Fibroblast of villous mesenchyme (primary cell): ENCODE results near the gene PCDH9. TPM values are rescaled to one million over a fixed set of nuclear protein-coding genes. Genes with fewer than 3 reads are reported as not detected.

Experiments
- DNase-seq: peaks from one replicate; pipeline ENCODE4 v3.0.0-alpha.2; 2010; ENCODE audit warnings: low read depth
- H3K4me3 ChIP-seq: 2 replicates; pipeline ENCODE4 v1.5.1; 2011; ENCODE audit warnings: low read depth, mild to moderate bottlenecking, low read length
- CTCF ChIP-seq: IDR thresholded peaks from 2 replicates; pipeline ENCODE4 v1.5.1; 2012; ENCODE audit warnings: low read depth, mild to moderate bottlenecking, low read length; ENCODE audit not compliant: insufficient read depth
- total RNA-seq: library from RNA; depleted of rRNA; stranded (reverse); fragments of >200 nt; gene quantifications from 2 replicates; pipeline ENCODE4 v1.2.3, GENCODE V29; 2012

The PCDH9 gene
- total RNA-seq, 1 donor: 9.9 TPM

DNA sequence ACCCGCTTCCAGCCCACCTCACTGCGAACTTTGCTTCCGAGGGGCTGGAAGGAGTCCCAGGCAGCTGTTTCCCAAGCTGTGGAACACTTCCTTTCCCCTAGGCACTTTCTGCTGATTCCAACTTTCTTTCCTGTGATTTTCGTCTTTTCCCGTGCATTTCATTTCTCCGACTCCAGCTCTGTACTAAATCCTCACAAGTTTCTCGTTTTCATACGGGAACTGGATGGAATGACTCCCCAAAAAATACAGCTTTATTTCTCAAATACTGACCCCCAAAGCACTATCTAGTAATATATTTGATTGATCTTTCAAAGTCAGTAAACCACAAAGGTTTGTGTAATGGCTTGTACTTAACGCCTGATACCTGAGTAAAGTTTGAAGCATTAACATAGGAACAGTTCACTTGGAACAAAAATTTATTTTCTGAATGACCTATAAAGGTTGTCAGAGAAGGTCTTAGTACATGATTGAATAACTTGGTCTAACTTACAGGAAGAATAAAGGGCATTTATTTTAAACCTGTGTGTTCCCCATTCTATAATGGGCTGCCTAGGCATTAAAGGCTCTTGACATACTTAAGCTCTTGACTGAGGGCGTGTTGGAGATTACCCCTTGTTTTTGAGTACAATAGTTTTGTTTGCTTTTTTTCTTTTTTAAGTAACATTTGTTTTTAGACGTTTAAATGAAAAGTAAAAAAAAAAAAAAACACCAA lies 1.3 kb upstream of the PCDH9 start:
- peak; percentile 1 for DNase-seq
- TF ChIP-seq CTCF: no peak
- peak overlapping the region; percentile 81 for H3K4me3 ChIP-seq

DNA sequence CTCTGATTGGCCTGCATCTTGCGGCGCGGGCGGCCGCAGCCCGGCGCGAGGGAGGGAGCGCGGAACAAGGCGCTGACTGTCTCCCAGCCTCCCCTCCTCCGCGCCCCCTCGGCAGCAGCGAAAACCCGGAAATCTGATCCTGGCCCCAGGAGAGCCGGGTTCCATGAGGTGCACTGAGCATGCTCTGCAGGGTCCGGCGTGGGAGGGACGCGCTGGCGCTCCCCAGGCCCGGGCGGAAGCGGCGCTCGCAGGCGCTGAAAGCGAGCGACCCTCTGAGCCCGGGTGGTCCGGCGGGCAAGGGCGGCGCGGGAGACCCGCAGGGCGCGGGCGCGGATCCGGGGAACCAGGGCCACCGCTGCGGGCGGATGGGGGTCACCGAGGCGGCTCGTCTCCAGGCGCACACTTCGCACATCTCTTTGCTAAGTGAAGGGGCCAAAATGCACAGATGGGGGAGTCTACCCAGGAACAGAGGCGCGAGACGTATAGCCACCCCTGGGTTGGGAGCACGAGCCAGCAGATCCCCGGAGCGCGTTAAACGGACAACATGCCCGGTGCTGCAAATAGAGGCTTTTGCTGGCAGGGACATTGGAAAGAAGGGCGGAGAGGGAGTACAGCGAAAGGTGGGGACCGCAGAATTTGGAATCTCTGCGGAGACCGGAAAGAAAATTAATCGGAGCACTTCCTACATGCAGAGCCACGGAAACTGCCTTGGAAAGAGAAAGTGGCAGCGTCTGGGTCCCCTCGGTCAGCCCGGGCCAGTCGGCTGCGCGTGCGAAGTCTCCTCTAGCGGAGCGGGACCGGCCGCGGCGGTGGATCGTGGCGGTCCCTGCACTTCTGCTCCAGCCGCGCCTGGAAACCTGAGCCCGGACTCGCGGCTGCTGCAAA lies 510 bp upstream of the PCDH9 start:
- peak; percentile 90 for DNase-seq
- no peak for TF ChIP-seq CTCF
- peak overlapping the region; percentile 81 for H3K4me3 ChIP-seq

- DNase-seq: peak; percentile 2
- H3K4me3 ChIP-seq: peak overlapping the region; percentile 81
- no peak for TF ChIP-seq CTCF
Measured at GRCh38 chr13:67228916-67229315, 1.2 kb downstream of the PCDH9 start.

- no peak for DNase-seq
- TF ChIP-seq CTCF: no peak
- no peak overlapping the region for H3K4me3 ChIP-seq
Measured at GRCh38 chr13:67228031-67228430, 2.1 kb downstream of the PCDH9 start.

GRCh38 chr13:67227131-67227983 lies 2.8 kb downstream of the PCDH9 start:
- no peak for TF ChIP-seq CTCF
- DNase-seq: no peak
- no peak overlapping the region for H3K4me3 ChIP-seq

GRCh38 chr13:67226696-67227095 lies 3.4 kb downstream of the PCDH9 start:
- no peak overlapping the region for H3K4me3 ChIP-seq
- no peak for DNase-seq
- no peak for TF ChIP-seq CTCF
